ENCODE data around the gene SLC35E2B. TPM values are rescaled to one million over a fixed set of nuclear protein-coding genes. Genes with fewer than 3 reads are reported as not detected.

SLC35E2B gene
- total RNA-seq, 1 experiment from 2014 or later = 41.7 TPM

GRCh38 chr1:1626207-1627141 lies 66.1 kb downstream of the SLC35E2B start:
- no peaks in the 10 kb centered on the region for H3K9me3 ChIP-seq (ENCODE audit: control insufficient read depth, low read depth, low read length)
- Mint-ChIP-seq H3K9me3 (no peaks in the 10 kb centered on the region), H3K4me1 (peaks cover 2% of the 10 kb centered on the region in 2 experiments; a peak in 2 of 4 replicates), H3K27me3 (ENCODE audit: low read depth) (peaks cover 8% of the 10 kb centered on the region), H3K36me3 (ENCODE audit: insufficient read depth in 1 of 3, low read depth in 3 of 3) (peaks cover 0 to 2% (median 0%) of the 10 kb centered on the region in 3 experiments; a peak in 1 of 7 replicates), H3K27ac (no peak overlapping the region), H3K4me3 (no peak overlapping the region)
- no peak overlapping the region for H2BK5ac ChIP-seq (ENCODE audit: insufficient read length, low read length)
- no peak overlapping the region for H3T11ph ChIP-seq (ENCODE audit: low read length)
- no peak overlapping the region for H3K23ac ChIP-seq (ENCODE audit: insufficient read length, low read depth, low read length)
- H3K18ac ChIP-seq (ENCODE audit: insufficient read length, low read depth, low read length) = no peak overlapping the region
- H4K20me1 ChIP-seq (ENCODE audit: control insufficient read depth, insufficient read depth, insufficient read length) = no peaks in the 10 kb centered on the region
- no peaks in the 10 kb centered on the region for H3K79me2 ChIP-seq (ENCODE audit: insufficient read depth, low read length)
- no peak overlapping the region for H3K4ac ChIP-seq (ENCODE audit: low read depth, low read length)
- TF ChIP-seq CTCF (conservative IDR thresholded peaks at IDR 0.05) = no peak
- no peaks in the 10 kb centered on the region; the same call in 1 of the 2 replicates for H3K27me3 ChIP-seq (ENCODE audit: insufficient read depth, low read length)
- no peak overlapping the region for H3K14ac ChIP-seq (ENCODE audit: insufficient read depth, low read length)
- no peak overlapping the region for H2BK20ac ChIP-seq (ENCODE audit: low read depth, low read length, poor library complexity, severe bottlenecking)
- H3K23me2 ChIP-seq (ENCODE audit: insufficient read length, low read depth, low read length, poor library complexity, severe bottlenecking) = peaks cover under 1% of the 10 kb centered on the region
- WGBS (ENCODE audit: extremely low coverage, insufficient read length, low lambda C conversion rate) = no CpG with 5 or more reads among the region's 48 CpGs
- no peaks in the 10 kb centered on the region for H3K4me1 ChIP-seq (ENCODE audit: insufficient read depth, low read length)
- no peak overlapping the region for H3K27ac ChIP-seq (ENCODE audit: insufficient read length, low read depth, low read length)
- no peak overlapping the region for H2BK12ac ChIP-seq (ENCODE audit: insufficient read length, low read depth, low read length)
- H2AFZ ChIP-seq (ENCODE audit: low read length) = no peak overlapping the region
- H3K56ac ChIP-seq (ENCODE audit: insufficient read length, low read depth, low read length) = no peak overlapping the region
- no peak overlapping the region for H4K5ac ChIP-seq (ENCODE audit: insufficient read length, low read depth, low read length)
- H4K91ac ChIP-seq (ENCODE audit: insufficient read length, low read depth, low read length) = no peak overlapping the region
- H3K4me2 ChIP-seq (ENCODE audit: insufficient read depth, insufficient read length, low read length) = no peak overlapping the region
- H2AK5ac ChIP-seq (ENCODE audit: insufficient read length, low read length) = no peak overlapping the region
- H4K8ac ChIP-seq (replicated peaks; ENCODE audit: insufficient read length, low read depth, low read length) = no peak overlapping the region
- peak; percentile 26 for DNase-seq
- no peak overlapping the region for H3K9ac ChIP-seq (ENCODE audit: extremely low read depth, insufficient read length, low read length)
- H2BK120ac ChIP-seq (ENCODE audit: low read depth, low read length, poor library complexity, severe bottlenecking) = no peak overlapping the region
- H2BK15ac ChIP-seq (ENCODE audit: low read depth, low read length) = no peak overlapping the region
- H3K79me1 ChIP-seq (ENCODE audit: insufficient read depth, low read depth, low read length, poor library complexity, severe bottlenecking) = no peaks in the 10 kb centered on the region
